IPS-20b (cell line): ENCODE measurements around the gene ABHD15.

Experiments used
- H3K27ac ChIP-seq: one replicate; pipeline ENCODE4 v1.5.1; 2013; ENCODE audit warnings: low read length
- H3K27me3 ChIP-seq: 2 replicates; pipeline ENCODE4 v1.6.1; 2013; ENCODE audit warnings: mild to moderate bottlenecking, low read length, inconsistent platforms; ENCODE audit not compliant: insufficient read depth
- H3K36me3 ChIP-seq: 2 replicates; pipeline ENCODE4 v1.6.1; 2013; ENCODE audit warnings: low read depth, mild to moderate bottlenecking, inconsistent platforms, low read length, moderate library complexity; ENCODE audit not compliant: insufficient read depth
- H3K4me1 ChIP-seq: 2 replicates; pipeline ENCODE4 v1.6.1; 2013; ENCODE audit warnings: mild to moderate bottlenecking, control low read depth, inconsistent platforms, low read length, moderate library complexity; ENCODE audit not compliant: insufficient read depth
- H3K4me3 ChIP-seq: 2 replicates; pipeline ENCODE4 v1.5.1; 2013; ENCODE audit warnings: mild to moderate bottlenecking, low read length, inconsistent platforms
- H3K9ac ChIP-seq: 2 replicates; pipeline ENCODE4 v1.6.1; 2013; ENCODE audit warnings: low read depth, mild to moderate bottlenecking, inconsistent platforms, low read length, moderate library complexity
- H3K9me3 ChIP-seq: 2 replicates; pipeline ENCODE4 v1.6.1; 2013; ENCODE audit warnings: mild to moderate bottlenecking, low read depth, low read length, inconsistent platforms; ENCODE audit not compliant: insufficient read depth

ABHD15 gene

DNA sequence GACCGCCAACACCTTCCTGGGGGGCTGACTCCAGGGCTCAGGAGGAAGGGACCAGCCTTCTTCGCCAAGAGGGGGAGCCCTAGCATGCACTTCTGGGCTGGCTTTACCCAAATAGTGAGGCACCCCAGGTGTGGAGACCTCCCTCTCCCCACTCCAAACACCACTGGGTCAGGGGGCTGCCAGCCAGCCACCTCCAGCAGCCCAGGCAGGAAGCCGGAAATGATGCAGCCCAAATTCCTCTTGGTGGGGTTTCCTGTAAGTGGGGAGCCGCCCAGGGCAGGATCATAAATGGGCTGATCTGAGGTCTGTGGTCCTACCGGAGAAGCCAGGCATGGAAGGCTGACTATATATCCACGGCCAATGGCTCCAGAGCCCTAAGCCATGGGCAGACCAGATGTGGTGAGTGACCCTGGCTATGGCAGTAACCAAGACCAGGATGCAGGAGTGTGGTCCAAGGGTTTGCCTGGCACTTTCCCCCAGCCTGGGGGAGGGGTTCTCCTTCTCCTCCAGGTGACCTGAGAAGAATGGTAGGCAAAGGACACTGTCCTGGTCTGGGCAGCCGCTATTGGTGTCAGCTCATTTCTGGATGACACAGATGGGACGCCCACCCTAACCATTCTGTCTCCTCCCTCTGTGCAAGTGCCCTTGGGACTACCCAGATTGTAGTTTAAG is 18.4 kb upstream of the ABHD15 start:
- peaks cover 13% of the 10 kb centered on the region for H3K27me3 ChIP-seq
- no peak overlapping the region for H3K4me3 ChIP-seq
- H3K27ac ChIP-seq, result no peak overlapping the region
- peaks cover 28% of the 10 kb centered on the region for H3K4me1 ChIP-seq
- H3K9me3 ChIP-seq, result no peaks in the 10 kb centered on the region
- peaks cover 10% of the 10 kb centered on the region; the same call in 1 of the 2 replicates for H3K36me3 ChIP-seq
- H3K9ac ChIP-seq, result no peak overlapping the region; the same call in 1 of the 2 replicates

DNA sequence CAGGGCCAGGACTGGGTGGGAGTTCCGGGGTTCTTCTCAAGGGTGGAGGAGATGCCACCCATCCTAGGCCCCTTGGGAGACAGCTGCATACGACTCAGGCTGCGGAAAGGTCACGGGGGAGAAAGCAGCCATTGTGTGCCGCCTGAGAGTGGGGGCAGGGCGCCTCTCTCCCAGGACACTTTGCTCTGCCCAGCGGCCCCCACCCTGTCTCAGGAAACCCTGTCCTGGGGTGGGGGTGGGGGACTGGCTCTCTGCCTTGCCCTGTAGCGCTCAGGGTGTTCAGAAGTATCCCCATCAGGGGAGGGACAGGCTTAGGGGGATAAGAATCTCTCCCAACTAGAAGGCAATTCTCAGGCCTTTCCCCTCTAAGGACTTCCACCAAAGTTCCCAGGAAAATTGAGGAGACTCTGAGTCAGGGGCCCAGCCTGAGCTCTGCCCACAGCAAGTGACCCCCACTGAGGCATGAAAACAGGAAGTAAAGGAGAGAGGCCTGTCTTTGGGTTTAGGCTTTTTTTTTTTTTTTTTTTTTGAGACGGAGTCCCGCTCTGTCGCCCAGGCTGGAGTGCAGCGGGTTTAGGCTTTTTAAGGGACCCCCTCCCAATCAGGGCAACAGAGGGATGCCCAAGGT is 17.7 kb upstream of the ABHD15 start:
- no peaks in the 10 kb centered on the region for H3K9me3 ChIP-seq
- H3K9ac ChIP-seq, result peak overlapping the region; percentile 29; the same call in 1 of the 2 replicates
- H3K4me1 ChIP-seq, result peaks cover 23% of the 10 kb centered on the region
- H3K27ac ChIP-seq, result no peak overlapping the region
- H3K27me3 ChIP-seq, result peaks cover 9% of the 10 kb centered on the region; the same call in 1 of the 2 replicates
- peaks cover 17% of the 10 kb centered on the region; the same call in 1 of the 2 replicates for H3K36me3 ChIP-seq
- no peak overlapping the region for H3K4me3 ChIP-seq

- Histone ChIP-seq H3K27ac (no peak overlapping the region), H3K4me3 (no peak overlapping the region), H3K9ac (no peak overlapping the region), H3K36me3 (peaks cover 20% of the 10 kb centered on the region; the same call in 1 of the 2 replicates), H3K27me3 (peaks cover 9% of the 10 kb centered on the region; the same call in 1 of the 2 replicates), H3K9me3 (no peaks in the 10 kb centered on the region), H3K4me1 (peaks cover 23% of the 10 kb centered on the region)
Measured at GRCh38 chr17:29583324-29584248, 16.7 kb upstream of the ABHD15 start.

DNA sequence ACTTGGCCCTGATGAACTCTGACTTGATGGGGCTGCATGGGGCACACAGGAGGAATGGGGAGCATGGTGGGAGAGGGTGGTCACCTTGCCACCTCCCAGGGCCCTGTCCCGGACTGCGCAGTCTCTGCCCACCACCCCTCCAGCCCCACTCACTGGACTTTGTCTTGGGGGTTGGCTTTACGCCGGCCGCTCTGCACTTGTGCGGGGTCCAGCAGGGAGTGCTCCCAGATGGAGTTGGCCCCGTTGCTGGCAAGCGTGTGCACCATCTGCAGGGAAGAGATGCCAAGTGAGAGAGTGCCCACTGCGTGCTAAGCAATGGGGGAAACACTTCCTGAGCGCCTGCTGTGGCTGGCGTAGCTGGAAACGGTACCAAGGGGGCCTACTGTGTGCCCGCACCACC is 15.9 kb upstream of the ABHD15 start:
- no peaks in the 10 kb centered on the region for H3K9me3 ChIP-seq
- H3K4me3 ChIP-seq, result no peak overlapping the region
- 0 out of 2 replicates have a peak, but pooled peaks cover 2% of the 10 kb centered on the region for H3K27me3 ChIP-seq
- no peak overlapping the region for H3K9ac ChIP-seq
- H3K4me1 ChIP-seq, result peaks cover 18% of the 10 kb centered on the region; the same call in 1 of the 2 replicates
- H3K36me3 ChIP-seq, result peaks cover 28% of the 10 kb centered on the region; the same call in 1 of the 2 replicates
- H3K27ac ChIP-seq, result no peak overlapping the region

DNA sequence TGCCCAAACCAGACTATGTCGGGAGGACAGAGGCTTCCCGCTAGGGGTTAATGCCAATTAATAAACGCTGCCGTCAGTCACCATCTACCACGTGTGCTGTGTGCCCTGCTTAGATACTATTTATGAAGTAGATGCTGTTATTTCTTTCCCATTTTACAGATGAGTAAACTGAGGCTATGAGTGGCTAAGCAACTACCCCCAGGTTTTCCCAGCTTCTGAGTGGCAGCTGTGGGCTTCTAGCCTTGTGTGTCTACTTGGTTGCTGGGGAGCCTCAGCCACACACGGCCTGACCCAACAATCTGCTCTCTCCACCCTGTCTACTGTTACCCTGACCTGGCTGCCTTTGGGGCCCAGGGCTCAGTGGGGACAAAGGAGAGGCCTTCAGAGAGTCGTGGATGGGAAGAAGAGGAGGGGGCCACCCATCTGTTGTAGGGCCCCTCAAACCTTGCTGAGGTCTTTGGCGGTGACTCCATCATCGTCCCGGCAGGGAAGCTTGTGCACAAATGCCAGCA is 15.5 kb upstream of the ABHD15 start:
- H3K36me3 ChIP-seq, result peaks cover 33% of the 10 kb centered on the region

GRCh38 chr17:29581583-29582253 is 14.9 kb upstream of the ABHD15 start:
- no peak overlapping the region for H3K9ac ChIP-seq

More for the DNA sequence above, 15.5 kb upstream of the ABHD15 start:
- H3K4me1 ChIP-seq, result peaks cover 14% of the 10 kb centered on the region; the same call in 1 of the 2 replicates
- no peaks in the 10 kb centered on the region for H3K27me3 ChIP-seq
- no peak overlapping the region for H3K4me3 ChIP-seq
- no peaks in the 10 kb centered on the region for H3K9me3 ChIP-seq
- no peak overlapping the region for H3K9ac ChIP-seq
- no peak overlapping the region for H3K27ac ChIP-seq

GRCh38 chr17:29579866-29580771 is 13.3 kb upstream of the ABHD15 start:
- Histone ChIP-seq H3K4me3 (no peak overlapping the region), H3K27ac (no peak overlapping the region), H3K9ac (no peak overlapping the region)

More at GRCh38 chr17:29581583-29582253, 14.9 kb upstream of the ABHD15 start:
- no peaks in the 10 kb centered on the region for H3K9me3 ChIP-seq
- H3K36me3 ChIP-seq, result peaks cover 38% of the 10 kb centered on the region
- peaks cover 14% of the 10 kb centered on the region; the same call in 1 of the 2 replicates for H3K4me1 ChIP-seq
- no peak overlapping the region for H3K4me3 ChIP-seq
- H3K27ac ChIP-seq, result no peak overlapping the region
- no peaks in the 10 kb centered on the region for H3K27me3 ChIP-seq

GRCh38 chr17:29578626-29579485 is 12.0 kb upstream of the ABHD15 start:
- no peak overlapping the region for H3K4me3 ChIP-seq
- no peak overlapping the region for H3K27ac ChIP-seq
- H3K27me3 ChIP-seq, result no peaks in the 10 kb centered on the region
- peaks cover 62% of the 10 kb centered on the region for H3K36me3 ChIP-seq
- no peaks in the 10 kb centered on the region for H3K9me3 ChIP-seq
- H3K4me1 ChIP-seq, result no peaks in the 10 kb centered on the region
- H3K9ac ChIP-seq, result no peak overlapping the region

More at GRCh38 chr17:29579866-29580771, 13.3 kb upstream of the ABHD15 start:
- Histone ChIP-seq H3K9me3 (no peaks in the 10 kb centered on the region), H3K36me3 (peaks cover 52% of the 10 kb centered on the region), H3K27me3 (no peaks in the 10 kb centered on the region), H3K4me1 (peaks cover 9% of the 10 kb centered on the region; the same call in 1 of the 2 replicates)

DNA sequence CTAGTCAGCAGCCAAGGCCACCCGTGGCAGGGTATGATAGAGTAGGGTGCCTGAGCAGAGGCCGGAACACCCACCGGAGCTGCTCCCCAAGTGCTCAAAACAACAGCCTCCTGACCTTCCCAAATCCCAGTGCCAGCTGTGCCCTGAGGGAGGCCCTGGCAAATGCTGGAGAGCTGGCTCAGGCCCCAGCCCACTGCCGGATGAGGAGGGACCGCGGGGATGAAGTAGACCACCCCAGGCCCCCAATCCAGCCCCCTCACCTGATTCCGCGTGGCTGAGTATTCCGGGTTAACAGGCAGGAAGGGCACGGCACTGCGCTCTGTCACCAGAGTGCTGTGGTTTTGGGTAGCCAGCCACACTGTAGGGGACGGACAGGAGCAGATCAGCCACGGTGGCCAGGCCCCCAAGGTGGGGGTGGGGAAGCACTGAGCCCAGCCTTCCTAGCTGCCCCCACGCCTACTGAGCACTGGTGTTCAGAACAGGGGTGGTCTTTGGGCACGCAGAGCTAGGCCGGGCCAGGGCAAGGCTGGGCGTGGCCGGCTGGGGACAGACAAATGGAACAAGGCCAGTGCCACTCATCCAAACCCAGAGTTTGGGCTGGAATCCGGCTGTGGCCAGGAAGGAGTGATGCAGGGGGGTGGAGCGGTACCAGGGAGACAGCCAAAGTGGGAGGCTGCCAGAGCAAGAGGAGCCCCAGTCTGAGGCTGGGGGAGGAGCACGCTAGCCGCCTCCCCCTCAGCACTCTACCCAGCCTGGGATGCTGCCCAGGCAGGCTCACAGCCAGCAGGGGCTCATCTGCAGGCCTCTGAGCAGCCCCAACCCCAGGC is 10.8 kb upstream of the ABHD15 start:
- Histone ChIP-seq H3K4me3 (no peak overlapping the region), H3K27ac (no peak overlapping the region), H3K9ac (no peak overlapping the region), H3K4me1 (no peaks in the 10 kb centered on the region), H3K9me3 (no peaks in the 10 kb centered on the region), H3K36me3 (peaks cover 61% of the 10 kb centered on the region), H3K27me3 (no peaks in the 10 kb centered on the region)
